Body of pancreas (tissue), 4 donors: ENCODE results near the gene GRIK4.

Experiments used
- CTCF ChIP-seq, 7 experiments: fragments of 450-650 bp in 4 of 7; fragments of 200-600 bp in 3 of 7; sonication (generic) in 3 of 7; IDR thresholded peaks; one replicate each; pipeline ENCODE4 v1.5.1; 2016 to 2019; ENCODE audit warnings: antibody characterized with exemption in 7 of 7
- POLR2A ChIP-seq, 3 donors: fragments of 450-650 bp; IDR thresholded peaks; one replicate each; pipeline ENCODE4 v1.6.1; 2016; ENCODE audit warnings: antibody characterized with exemption in 3 of 3, mild to moderate bottlenecking in 2 of 3

GRCh38 chr11:120710354-120711131, 199.0 kb downstream of the GRIK4 start:
- TF ChIP-seq CTCF (IDR thresholded peaks at IDR 0.05): no peak
- no peak for TF ChIP-seq POLR2A (IDR thresholded peaks at IDR 0.05)
